ENCODE results near the gene MRPS27.
A peak's percentile ranks its signal among the peaks of the same experiment; 100 is the strongest.
"Not testable (repeated sequence)": the region's sequence is repeated elsewhere in the genome, so short reads cannot be mapped to it uniquely, and the experiment has no call there.

The MRPS27 gene

GRCh38 chr5:72305194-72306142 lies 14.6 kb downstream of the MRPS27 start:
- Histone ChIP-seq H3K36me3 (ENCODE audit: control insufficient read depth, insufficient read depth, low read length) (peaks cover 26% of the 10 kb centered on the region), H3K4me1 (ENCODE audit: control insufficient read depth, insufficient read depth, low read length, poor library complexity, severe bottlenecking) (peaks cover 9% of the 10 kb centered on the region), H3K9me3 (ENCODE audit: control insufficient read depth, low read length) (no peaks in the 10 kb centered on the region), H3K27ac (ENCODE audit: low read depth, low read length, severe bottlenecking) (peak overlapping the region; percentile 33), H3K4me3 (ENCODE audit: extremely low read depth, insufficient read depth, low read length, poor library complexity, severe bottlenecking) (no peak overlapping the region)
- WGBS, 2 experiments (ENCODE audit: insufficient coverage in 2 of 2) = 100% methylated on average over 1 of the region's 2 CpGs

- Histone ChIP-seq H3K9me3 (ENCODE audit: control insufficient read depth, low read length) (no peaks in the 10 kb centered on the region), H3K4me3 (ENCODE audit: extremely low read depth, insufficient read depth, low read length, poor library complexity, severe bottlenecking) (no peak overlapping the region), H3K36me3 (ENCODE audit: control insufficient read depth, insufficient read depth, low read length) (peaks cover 9% of the 10 kb centered on the region), H3K27ac (ENCODE audit: low read depth, low read length, severe bottlenecking) (peak overlapping the region; percentile 36), H3K4me1 (ENCODE audit: control insufficient read depth, insufficient read depth, low read length, poor library complexity, severe bottlenecking) (peaks cover 9% of the 10 kb centered on the region)
- 0 to 58% methylated on average over 1 to 2 of the region's 3 CpGs for WGBS, 2 experiments (ENCODE audit: insufficient coverage in 2 of 2)
Measured at GRCh38 chr5:72302171-72302570, 17.9 kb downstream of the MRPS27 start.

GRCh38 chr5:72301557-72301956 lies 18.5 kb downstream of the MRPS27 start:
- Histone ChIP-seq H3K27ac (ENCODE audit: low read depth, low read length, severe bottlenecking) (peak overlapping the region; percentile 36), H3K9me3 (ENCODE audit: control insufficient read depth, low read length) (no peaks in the 10 kb centered on the region), H3K4me3 (ENCODE audit: extremely low read depth, insufficient read depth, low read length, poor library complexity, severe bottlenecking) (no peak overlapping the region), H3K4me1 (ENCODE audit: control insufficient read depth, insufficient read depth, low read length, poor library complexity, severe bottlenecking) (peaks cover 9% of the 10 kb centered on the region), H3K36me3 (ENCODE audit: control insufficient read depth, insufficient read depth, low read length) (peaks cover 9% of the 10 kb centered on the region)
- WGBS, 2 experiments (ENCODE audit: insufficient coverage in 2 of 2) = 81 to 88% methylated on average over 5 to 6 of the region's 6 CpGs

GRCh38 chr5:72300590-72301339 lies 19.3 kb downstream of the MRPS27 start:
- Histone ChIP-seq H3K9me3 (ENCODE audit: control insufficient read depth, low read length) (no peaks in the 10 kb centered on the region), H3K4me3 (ENCODE audit: extremely low read depth, insufficient read depth, low read length, poor library complexity, severe bottlenecking) (no peak overlapping the region), H3K4me1 (ENCODE audit: control insufficient read depth, insufficient read depth, low read length, poor library complexity, severe bottlenecking) (peaks cover 9% of the 10 kb centered on the region), H3K36me3 (ENCODE audit: control insufficient read depth, insufficient read depth, low read length) (peaks cover 12% of the 10 kb centered on the region), H3K27ac (ENCODE audit: low read depth, low read length, severe bottlenecking) (no peak overlapping the region)
- WGBS, 2 experiments (ENCODE audit: insufficient coverage in 2 of 2) = no CpG with 5 or more reads among the region's 1 CpG

- Histone ChIP-seq H3K9me3 (ENCODE audit: control insufficient read depth, low read length) (no peaks in the 10 kb centered on the region), H3K4me1 (ENCODE audit: control insufficient read depth, insufficient read depth, low read length, poor library complexity, severe bottlenecking) (peaks cover 5% of the 10 kb centered on the region), H3K27ac (ENCODE audit: low read depth, low read length, severe bottlenecking) (no peak overlapping the region), H3K4me3 (ENCODE audit: extremely low read depth, insufficient read depth, low read length, poor library complexity, severe bottlenecking) (no peak overlapping the region), H3K36me3 (ENCODE audit: control insufficient read depth, insufficient read depth, low read length) (peaks cover 23% of the 10 kb centered on the region)
- WGBS, 2 experiments (ENCODE audit: insufficient coverage in 2 of 2) = no CpG with 5 or more reads among the region's 5 CpGs
Measured at GRCh38 chr5:72298711-72299110, 21.3 kb downstream of the MRPS27 start.

- not testable (repeated sequence) for H3K4me3 ChIP-seq (ENCODE audit: extremely low read depth, insufficient read depth, low read length, poor library complexity, severe bottlenecking); H3K27ac ChIP-seq (ENCODE audit: low read depth, low read length, severe bottlenecking); H3K4me1 ChIP-seq (ENCODE audit: control insufficient read depth, insufficient read depth, low read length, poor library complexity, severe bottlenecking); H3K9me3 ChIP-seq (ENCODE audit: control insufficient read depth, low read length)
- 71 to 90% methylated on average over 1 of the region's 3 CpGs for WGBS, 2 experiments (ENCODE audit: insufficient coverage in 2 of 2)
- peaks cover 29% of the 10 kb centered on the region for H3K36me3 ChIP-seq (ENCODE audit: control insufficient read depth, insufficient read depth, low read length)
Measured at GRCh38 chr5:72298136-72298535, 21.9 kb downstream of the MRPS27 start.

GRCh38 chr5:72296256-72296655 lies 23.8 kb downstream of the MRPS27 start:
- Histone ChIP-seq H3K36me3 (ENCODE audit: control insufficient read depth, insufficient read depth, low read length) (peaks cover 35% of the 10 kb centered on the region), H3K4me3 (ENCODE audit: extremely low read depth, insufficient read depth, low read length, poor library complexity, severe bottlenecking) (no peak overlapping the region), H3K27ac (ENCODE audit: low read depth, low read length, severe bottlenecking) (no peak overlapping the region), H3K9me3 (ENCODE audit: control insufficient read depth, low read length) (no peaks in the 10 kb centered on the region), H3K4me1 (ENCODE audit: control insufficient read depth, insufficient read depth, low read length, poor library complexity, severe bottlenecking) (no peaks in the 10 kb centered on the region)
- WGBS, 2 experiments (ENCODE audit: insufficient coverage in 2 of 2) = no CpG with 5 or more reads among the region's 2 CpGs

- no peak overlapping the region for H3K4me3 ChIP-seq (ENCODE audit: extremely low read depth, insufficient read depth, low read length, poor library complexity, severe bottlenecking)
- H3K36me3 ChIP-seq (ENCODE audit: control insufficient read depth, insufficient read depth, low read length) = peaks cover 37% of the 10 kb centered on the region
- H3K27ac ChIP-seq (ENCODE audit: low read depth, low read length, severe bottlenecking) = no peak overlapping the region
- 100% methylated on average over 1 of the region's 4 CpGs; no CpG with 5 or more reads in 1 of the 2 experiments for WGBS, 2 experiments (ENCODE audit: insufficient coverage in 2 of 2)
- no peaks in the 10 kb centered on the region for H3K4me1 ChIP-seq (ENCODE audit: control insufficient read depth, insufficient read depth, low read length, poor library complexity, severe bottlenecking)
- no peaks in the 10 kb centered on the region for H3K9me3 ChIP-seq (ENCODE audit: control insufficient read depth, low read length)
Measured at GRCh38 chr5:72295539-72295938, 24.5 kb downstream of the MRPS27 start.

GRCh38 chr5:72294473-72294872 lies 25.6 kb downstream of the MRPS27 start:
- no peak overlapping the region for H3K27ac ChIP-seq (ENCODE audit: low read depth, low read length, severe bottlenecking)
- H3K9me3 ChIP-seq (ENCODE audit: control insufficient read depth, low read length) = no peaks in the 10 kb centered on the region
- H3K36me3 ChIP-seq (ENCODE audit: control insufficient read depth, insufficient read depth, low read length) = peaks cover 46% of the 10 kb centered on the region
- WGBS, 2 experiments (ENCODE audit: insufficient coverage in 2 of 2) = no CpG with 5 or more reads among the region's 2 CpGs
- no peak overlapping the region for H3K4me3 ChIP-seq (ENCODE audit: extremely low read depth, insufficient read depth, low read length, poor library complexity, severe bottlenecking)
- H3K4me1 ChIP-seq (ENCODE audit: control insufficient read depth, insufficient read depth, low read length, poor library complexity, severe bottlenecking) = no peaks in the 10 kb centered on the region

GRCh38 chr5:72293495-72294055 lies 26.5 kb downstream of the MRPS27 start:
- no peak overlapping the region for H3K27ac ChIP-seq (ENCODE audit: low read depth, low read length, severe bottlenecking)
- H3K9me3 ChIP-seq (ENCODE audit: control insufficient read depth, low read length) = no peaks in the 10 kb centered on the region
- no peaks in the 10 kb centered on the region for H3K4me1 ChIP-seq (ENCODE audit: control insufficient read depth, insufficient read depth, low read length, poor library complexity, severe bottlenecking)
- 88% methylated on average over 3 of the region's 3 CpGs; no CpG with 5 or more reads in 1 of the 2 experiments for WGBS, 2 experiments (ENCODE audit: insufficient coverage in 2 of 2)
- H3K4me3 ChIP-seq (ENCODE audit: extremely low read depth, insufficient read depth, low read length, poor library complexity, severe bottlenecking) = no peak overlapping the region
- H3K36me3 ChIP-seq (ENCODE audit: control insufficient read depth, insufficient read depth, low read length) = peaks cover 50% of the 10 kb centered on the region
